GM18867 (cell line): ENCODE results near the gene PAK5.
A peak's percentile ranks its signal among the peaks of the same experiment; 100 is the strongest.

ENCODE experiments used
- ATAC-seq: cut with Tn5 transposase; IDR thresholded peaks from one replicate; pipeline ENCODE4 v1.9.1; 2021; ENCODE audit warnings: mild to moderate bottlenecking, moderate library complexity; ENCODE audit not compliant: unreplicated experiment

The PAK5 gene

GRCh38 chr20:9581509-9581908, 257.4 kb downstream of the PAK5 start:
- ATAC-seq = no peak

- ATAC-seq = peak; percentile 40
Observed at GRCh38 chr20:9578594-9578993, 260.3 kb downstream of the PAK5 start.

GRCh38 chr20:9577397-9577796, 261.5 kb downstream of the PAK5 start:
- no peak for ATAC-seq

GRCh38 chr20:9576695-9577094, 262.2 kb downstream of the PAK5 start:
- no peak for ATAC-seq

GRCh38 chr20:9575836-9576235, 263.0 kb downstream of the PAK5 start:
- no peak for ATAC-seq

GRCh38 chr20:9574776-9575175, 264.1 kb downstream of the PAK5 start:
- ATAC-seq = no peak

GRCh38 chr20:9574181-9574580, 264.7 kb downstream of the PAK5 start:
- no peak for ATAC-seq

GRCh38 chr20:9573335-9574151, 265.3 kb downstream of the PAK5 start:
- no peak for ATAC-seq

GRCh38 chr20:9572670-9573069, 266.2 kb downstream of the PAK5 start:
- no peak for ATAC-seq

- ATAC-seq = no peak
Observed at GRCh38 chr20:9571783-9572182, 267.1 kb downstream of the PAK5 start.

GRCh38 chr20:9570612-9571011, 268.3 kb downstream of the PAK5 start:
- no peak for ATAC-seq

GRCh38 chr20:9566977-9567376, 271.9 kb downstream of the PAK5 start:
- ATAC-seq = no peak

GRCh38 chr20:9565910-9566550, 272.8 kb downstream of the PAK5 start:
- ATAC-seq = no peak

- ATAC-seq = no peak
Observed at GRCh38 chr20:9557411-9557810, 281.5 kb downstream of the PAK5 start.

GRCh38 chr20:9555781-9556180, 283.1 kb downstream of the PAK5 start:
- peak; percentile 47 for ATAC-seq

- no peak for ATAC-seq
Observed at GRCh38 chr20:9551808-9552550, 286.9 kb downstream of the PAK5 start.

GRCh38 chr20:9550871-9551270, 288.0 kb downstream of the PAK5 start:
- no peak for ATAC-seq

GRCh38 chr20:9550283-9550682, 288.6 kb downstream of the PAK5 start:
- no peak for ATAC-seq

GRCh38 chr20:9543214-9543613, 295.7 kb downstream of the PAK5 start:
- no peak for ATAC-seq

GRCh38 chr20:9535449-9535848, 303.4 kb downstream of the PAK5 start:
- ATAC-seq = no peak

- ATAC-seq = no peak
Observed at GRCh38 chr20:9534025-9534424, 304.9 kb downstream of the PAK5 start.
